H1 (cell line): Measurements from ENCODE around the gene OXSR1.

ENCODE experiments used
- EZH2 ChIP-seq: fragments of 200-600 bp; sonication (generic); IDR thresholded peaks from 2 replicates; pipeline ENCODE4 v1.7.1; 2012; ENCODE audit warnings: low read depth, mild to moderate bottlenecking, moderate library complexity, low read length, inconsistent platforms; ENCODE audit not compliant: severe bottlenecking
- POLR2AphosphoS5 ChIP-seq: IDR thresholded peaks from 2 replicates; pipeline ENCODE4 v1.6.1; 2011; ENCODE audit warnings: low read depth, low read length
- SIN3A ChIP-seq, 2 experiments: IDR thresholded peaks in 1 of 2; conservative IDR thresholded peaks in 1 of 2; 2 replicates each; pipeline ENCODE4 v1.6.1; 2011 to 2012; ENCODE audit warnings: low read length in 2 of 2, improper control_type of control experiment in 1 of 2, low read depth in 1 of 2, mild to moderate bottlenecking in 1 of 2
- TF ChIP-seq, protein P1 (sequence below), 3 experiments: IDR thresholded peaks; 1 replicate in 2 of 3; 2 replicates in 1 of 3; pipeline versions ENCODE4 v1.5.1 to v1.6.1; 2011; ENCODE audit warnings: low read length in 3 of 3, mild to moderate bottlenecking in 3 of 3, inconsistent platforms in 2 of 3, low read depth in 1 of 3, moderate library complexity in 1 of 3; ENCODE audit not compliant: insufficient read depth in 1 of 3; ENCODE audit errors: control extremely low read depth in 1 of 3

GRCh38 chr3:38278841-38279240, 113.5 kb downstream of the OXSR1 start:
- TF ChIP-seq, protein P1, sequence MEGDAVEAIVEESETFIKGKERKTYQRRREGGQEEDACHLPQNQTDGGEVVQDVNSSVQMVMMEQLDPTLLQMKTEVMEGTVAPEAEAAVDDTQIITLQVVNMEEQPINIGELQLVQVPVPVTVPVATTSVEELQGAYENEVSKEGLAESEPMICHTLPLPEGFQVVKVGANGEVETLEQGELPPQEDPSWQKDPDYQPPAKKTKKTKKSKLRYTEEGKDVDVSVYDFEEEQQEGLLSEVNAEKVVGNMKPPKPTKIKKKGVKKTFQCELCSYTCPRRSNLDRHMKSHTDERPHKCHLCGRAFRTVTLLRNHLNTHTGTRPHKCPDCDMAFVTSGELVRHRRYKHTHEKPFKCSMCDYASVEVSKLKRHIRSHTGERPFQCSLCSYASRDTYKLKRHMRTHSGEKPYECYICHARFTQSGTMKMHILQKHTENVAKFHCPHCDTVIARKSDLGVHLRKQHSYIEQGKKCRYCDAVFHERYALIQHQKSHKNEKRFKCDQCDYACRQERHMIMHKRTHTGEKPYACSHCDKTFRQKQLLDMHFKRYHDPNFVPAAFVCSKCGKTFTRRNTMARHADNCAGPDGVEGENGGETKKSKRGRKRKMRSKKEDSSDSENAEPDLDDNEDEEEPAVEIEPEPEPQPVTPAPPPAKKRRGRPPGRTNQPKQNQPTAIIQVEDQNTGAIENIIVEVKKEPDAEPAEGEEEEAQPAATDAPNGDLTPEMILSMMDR (IDR thresholded peaks at IDR 0.05; ENCODE audit: control extremely low read depth in 1 of 3, insufficient read depth in 1 of 3, low read depth in 1 of 3, low read length in 3 of 3) = no peak
- TF ChIP-seq EZH2 (no peak), SIN3A (conservative IDR thresholded peaks at IDR 0.05 in 1 of 2, IDR thresholded peaks at IDR 0.05 in 1 of 2; ENCODE audit: low read depth in 1 of 2, low read length in 2 of 2) (no peak), POLR2AphosphoS5 (no peak)
